Nephron (organoid): ENCODE measurements around the gene FABP6.
A peak's percentile ranks its signal among the peaks of the same experiment; 100 is the strongest.

Experiments used
- H3K27ac Mint-ChIP-seq, 3 experiments: 2 replicates each; pipeline ENCODE4 v1.8.0; 2020; ENCODE audit warnings: mixed read lengths in 3 of 3, mild to moderate bottlenecking in 2 of 3, moderate library complexity in 1 of 3
- H3K27me3 Mint-ChIP-seq: 2 replicates; pipeline ENCODE4 v1.8.0; 2021; ENCODE audit warnings: low read depth, mild to moderate bottlenecking, moderate library complexity, mixed read lengths
- H3K36me3 Mint-ChIP-seq: 2 replicates; pipeline ENCODE4 v1.8.0; 2020; ENCODE audit warnings: low read depth, mixed read lengths
- H3K4me1 Mint-ChIP-seq: 2 replicates; pipeline ENCODE4 v1.8.0; 2020; ENCODE audit warnings: mixed read lengths
- H3K4me3 Mint-ChIP-seq, 3 experiments: 2 replicates each; pipeline ENCODE4 v1.8.0; 2020; ENCODE audit warnings: mild to moderate bottlenecking in 3 of 3, mixed read lengths in 3 of 3, moderate library complexity in 2 of 3
- H3K9me3 Mint-ChIP-seq: 2 replicates; pipeline ENCODE4 v1.8.0; 2020; ENCODE audit warnings: mixed read lengths
- CTCF ChIP-seq, 3 experiments: fragments of 200-600 bp; sonication (generic); IDR thresholded peaks; one replicate each; pipeline ENCODE4 v1.5.0; 2021; ENCODE audit warnings: antibody characterized with exemption in 3 of 3; ENCODE audit not compliant: unreplicated experiment in 3 of 3

FABP6 gene

GRCh38 chr5:160229190-160229742 lies at the start of gene FABP6:
Gene FABP6 (plus strand): TSS chr5:160229506. CDS start chr5:160229558, 52 bp downstream.
- Mint-ChIP-seq H3K4me3 (no peak within 1 kb of the TSS), H3K27ac (no peak within 1 kb of the TSS), H3K36me3 (no peaks in the 10 kb centered on the region), H3K27me3 (peaks cover 3% of the 10 kb centered on the region), H3K9me3 (no peaks in the 10 kb centered on the region), H3K4me1 (no peaks in the 10 kb centered on the region)
- no peak for TF ChIP-seq CTCF (IDR thresholded peaks at IDR 0.05; ENCODE audit: unreplicated experiment in 3 of 3)

GRCh38 chr5:160180931-160181330 lies 48.4 kb upstream of the FABP6 start:
- Mint-ChIP-seq H3K9me3 (peaks cover 6% of the 10 kb centered on the region), H3K4me1 (peaks cover 10% of the 10 kb centered on the region), H3K27ac (no peak overlapping the region), H3K27me3 (no peaks in the 10 kb centered on the region), H3K4me3 (no peak overlapping the region), H3K36me3 (no peaks in the 10 kb centered on the region)
- no peak for TF ChIP-seq CTCF (IDR thresholded peaks at IDR 0.05; ENCODE audit: unreplicated experiment in 3 of 3)

- peaks cover 11% of the 10 kb centered on the region for H3K9me3 Mint-ChIP-seq
- H3K27me3 Mint-ChIP-seq: no peaks in the 10 kb centered on the region
Measured at GRCh38 chr5:160181965-160182622, 47.2 kb upstream of the FABP6 start.

GRCh38 chr5:160183075-160183474 lies 46.2 kb upstream of the FABP6 start:
- peaks cover 11% of the 10 kb centered on the region for H3K9me3 Mint-ChIP-seq
- peaks cover 13% of the 10 kb centered on the region for H3K4me1 Mint-ChIP-seq
- TF ChIP-seq CTCF (IDR thresholded peaks at IDR 0.05; ENCODE audit: unreplicated experiment in 3 of 3): no peak
- no peak overlapping the region for H3K27ac Mint-ChIP-seq
- H3K4me3 Mint-ChIP-seq: no peak overlapping the region
- H3K27me3 Mint-ChIP-seq: no peaks in the 10 kb centered on the region
- no peaks in the 10 kb centered on the region for H3K36me3 Mint-ChIP-seq

More at GRCh38 chr5:160181965-160182622, 47.2 kb upstream of the FABP6 start:
- H3K4me3 Mint-ChIP-seq: no peak overlapping the region
- H3K27ac Mint-ChIP-seq: no peak overlapping the region
- peaks cover 13% of the 10 kb centered on the region for H3K4me1 Mint-ChIP-seq
- H3K36me3 Mint-ChIP-seq: no peaks in the 10 kb centered on the region
- TF ChIP-seq CTCF (IDR thresholded peaks at IDR 0.05; ENCODE audit: unreplicated experiment in 3 of 3): no peak

- Mint-ChIP-seq H3K36me3 (no peaks in the 10 kb centered on the region), H3K4me1 (peaks cover 19% of the 10 kb centered on the region), H3K9me3 (peaks cover 11% of the 10 kb centered on the region), H3K4me3 (peak overlapping the region in 2 of 3 experiments; percentile 35 to 57), H3K27me3 (no peaks in the 10 kb centered on the region), H3K27ac (peak overlapping the region; percentile 48 to 65 (median 62))
- no peak for TF ChIP-seq CTCF (IDR thresholded peaks at IDR 0.05; ENCODE audit: unreplicated experiment in 3 of 3)
Measured at GRCh38 chr5:160185626-160186360, 43.5 kb upstream of the FABP6 start.
